KMS-11 (cell line): ENCODE measurements around the gene ATF7.

Source experiments
- H2AFZ ChIP-seq: fragments of 200-600 bp; sonication (generic); 2 replicates; pipeline ENCODE4 v1.6.1; 2016; ENCODE audit warnings: antibody characterized with exemption, mixed run types, low read depth
- H3K27ac ChIP-seq: fragments of 200-600 bp; sonication (generic); 2 replicates; pipeline ENCODE4 v1.6.1; 2016; ENCODE audit warnings: mild to moderate bottlenecking, mixed run types
- H3K27me3 ChIP-seq: fragments of 200-600 bp; sonication (generic); 2 replicates; pipeline ENCODE4 v1.6.1; 2017; ENCODE audit warnings: mild to moderate bottlenecking, low read depth, mixed run types, moderate library complexity; ENCODE audit not compliant: insufficient read depth
- H3K36me3 ChIP-seq: fragments of 200-600 bp; sonication (generic); 2 replicates; pipeline ENCODE4 v1.6.1; 2017; ENCODE audit warnings: mild to moderate bottlenecking, mixed run types; ENCODE audit not compliant: insufficient read depth
- H3K4me1 ChIP-seq: fragments of 200-600 bp; sonication (generic); 2 replicates; pipeline ENCODE4 v1.6.1; 2016; ENCODE audit warnings: mild to moderate bottlenecking, low read depth, mixed run types; ENCODE audit not compliant: poor library complexity, severe bottlenecking
- H3K4me2 ChIP-seq: fragments of 200-600 bp; sonication (generic); 2 replicates; pipeline ENCODE4 v1.7.0; 2016; ENCODE audit warnings: mild to moderate bottlenecking, mixed run types
- H3K4me3 ChIP-seq: fragments of 200-600 bp; sonication (generic); IDR thresholded peaks from 2 replicates; pipeline ENCODE4 v1.6.1; 2017; ENCODE audit warnings: low read depth, low read length, mixed read lengths; ENCODE audit not compliant: insufficient read depth
- H3K79me2 ChIP-seq: fragments of 200-600 bp; sonication (generic); 2 replicates; pipeline ENCODE4 v1.6.1; 2016; ENCODE audit warnings: low read depth, mixed run types; ENCODE audit not compliant: insufficient read depth
- H3K9ac ChIP-seq: fragments of 200-600 bp; sonication (generic); 2 replicates; pipeline ENCODE4 v1.6.1; 2016; ENCODE audit warnings: mild to moderate bottlenecking, mixed run types
- H4K20me1 ChIP-seq: fragments of 200-600 bp; sonication (generic); 2 replicates; pipeline ENCODE4 v1.6.1; 2016; ENCODE audit warnings: mild to moderate bottlenecking, mixed run types; ENCODE audit not compliant: insufficient read depth
- TF ChIP-seq, protein P1 (sequence below): fragments of 200-600 bp; sonication (generic); conservative IDR thresholded peaks from 2 replicates; pipeline ENCODE4 v1.6.1; 2017; ENCODE audit warnings: low read depth, mild to moderate bottlenecking, antibody characterized with exemption, low read length, moderate library complexity, mixed read lengths

ATF7 gene

DNA sequence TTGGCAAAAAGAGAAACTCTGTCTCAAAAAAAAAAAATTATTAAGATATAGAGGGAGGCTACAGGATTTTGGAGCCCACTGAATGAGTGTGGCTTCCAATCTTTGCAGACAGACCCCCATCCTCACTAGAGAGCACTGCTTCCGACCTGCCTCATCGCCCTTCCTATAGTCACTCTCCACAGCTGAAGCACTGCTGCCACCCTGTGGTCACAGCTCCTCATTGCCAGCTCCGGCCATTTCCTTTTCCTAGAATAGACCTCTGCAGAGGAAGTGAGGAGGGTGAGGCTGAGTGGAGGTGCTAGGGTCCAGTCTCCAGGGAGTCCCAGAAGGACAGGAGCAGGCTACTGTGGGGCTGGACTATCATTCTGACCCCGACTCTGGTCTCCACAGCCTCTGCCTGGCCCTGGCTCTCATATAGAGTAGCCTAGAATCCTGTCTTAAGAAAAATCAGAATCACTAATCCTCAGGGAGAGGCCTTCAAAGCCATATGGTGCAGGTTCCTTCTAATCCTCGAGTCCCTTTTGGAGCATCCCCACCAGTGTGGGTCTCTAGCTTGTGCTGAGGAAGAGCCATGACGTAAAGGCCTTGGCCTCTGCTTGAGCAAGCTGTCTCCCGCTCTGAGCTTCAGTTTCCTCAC is 117.5 kb downstream of the ATF7 start:
- peak overlapping the region; percentile 4; the same call in 1 of the 2 replicates for H3K27ac ChIP-seq
- H2AFZ ChIP-seq = peak overlapping the region; percentile 40
- no peak overlapping the region for H3K9ac ChIP-seq
- peaks cover 11% of the 10 kb centered on the region for H3K4me1 ChIP-seq
- H4K20me1 ChIP-seq = no peaks in the 10 kb centered on the region
- TF ChIP-seq, protein P1, sequence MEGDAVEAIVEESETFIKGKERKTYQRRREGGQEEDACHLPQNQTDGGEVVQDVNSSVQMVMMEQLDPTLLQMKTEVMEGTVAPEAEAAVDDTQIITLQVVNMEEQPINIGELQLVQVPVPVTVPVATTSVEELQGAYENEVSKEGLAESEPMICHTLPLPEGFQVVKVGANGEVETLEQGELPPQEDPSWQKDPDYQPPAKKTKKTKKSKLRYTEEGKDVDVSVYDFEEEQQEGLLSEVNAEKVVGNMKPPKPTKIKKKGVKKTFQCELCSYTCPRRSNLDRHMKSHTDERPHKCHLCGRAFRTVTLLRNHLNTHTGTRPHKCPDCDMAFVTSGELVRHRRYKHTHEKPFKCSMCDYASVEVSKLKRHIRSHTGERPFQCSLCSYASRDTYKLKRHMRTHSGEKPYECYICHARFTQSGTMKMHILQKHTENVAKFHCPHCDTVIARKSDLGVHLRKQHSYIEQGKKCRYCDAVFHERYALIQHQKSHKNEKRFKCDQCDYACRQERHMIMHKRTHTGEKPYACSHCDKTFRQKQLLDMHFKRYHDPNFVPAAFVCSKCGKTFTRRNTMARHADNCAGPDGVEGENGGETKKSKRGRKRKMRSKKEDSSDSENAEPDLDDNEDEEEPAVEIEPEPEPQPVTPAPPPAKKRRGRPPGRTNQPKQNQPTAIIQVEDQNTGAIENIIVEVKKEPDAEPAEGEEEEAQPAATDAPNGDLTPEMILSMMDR = peak; percentile 100
- H3K27me3 ChIP-seq = no peaks in the 10 kb centered on the region
- H3K36me3 ChIP-seq = no peaks in the 10 kb centered on the region; the same call in 1 of the 2 replicates
- H3K79me2 ChIP-seq = 0 out of 2 replicates have a peak, but pooled peaks cover 1% of the 10 kb centered on the region
- peak overlapping the region; percentile 14; the same call in 1 of the 2 replicates for H3K4me2 ChIP-seq
- no peak overlapping the region for H3K4me3 ChIP-seq

DNA sequence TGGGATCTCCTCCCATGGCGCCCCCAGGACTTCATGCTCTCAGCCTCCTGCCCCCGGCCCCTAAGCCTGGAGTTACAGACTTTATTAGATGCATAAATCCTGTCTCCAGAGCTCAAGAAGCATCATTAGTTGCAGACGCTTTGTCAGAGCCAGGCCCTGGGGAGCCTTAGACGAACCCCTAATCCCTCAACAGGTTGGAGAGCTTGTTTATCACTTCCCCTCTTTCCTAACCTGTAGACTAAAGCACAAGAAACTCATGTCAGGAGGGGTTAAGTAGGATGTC is 118.6 kb downstream of the ATF7 start:
- TF ChIP-seq, protein P1 = no peak
- Histone ChIP-seq H3K27ac (no peak overlapping the region), H4K20me1 (no peaks in the 10 kb centered on the region), H3K4me2 (no peak overlapping the region), H3K27me3 (no peaks in the 10 kb centered on the region), H3K9ac (no peak overlapping the region), H3K4me3 (no peak overlapping the region), H3K79me2 (peaks cover 9% of the 10 kb centered on the region; the same call in 1 of the 2 replicates), H2AFZ (no peak overlapping the region), H3K36me3 (no peaks in the 10 kb centered on the region; the same call in 1 of the 2 replicates), H3K4me1 (peaks cover 12% of the 10 kb centered on the region)

GRCh38 chr12:53506881-53507602 is 119.1 kb downstream of the ATF7 start, which contains the start of gene NPFF:
Gene NPFF, minus strand, starts transcription at chr12:53507484. Its CDS starts 10 bp downstream, at chr12:53507474.
- Histone ChIP-seq H3K79me2 (peaks cover 14% of the 10 kb centered on the region), H3K27ac (no peak within 1 kb of the TSS), H3K4me3 (no peak within 1 kb of the TSS), H3K36me3 (no peaks in the 10 kb centered on the region; the same call in 1 of the 2 replicates), H3K4me1 (peaks cover 17% of the 10 kb centered on the region), H3K27me3 (no peaks in the 10 kb centered on the region), H3K4me2 (0 out of 2 replicates have a peak within 1 kb of the TSS, but pooled peaks have one; percentile 14), H3K9ac (no peak within 1 kb of the TSS), H2AFZ (peak within 1 kb of the TSS; percentile 40; the same call in 1 of the 2 replicates), H4K20me1 (no peaks in the 10 kb centered on the region)
- TF ChIP-seq, protein P1 = no peak

DNA sequence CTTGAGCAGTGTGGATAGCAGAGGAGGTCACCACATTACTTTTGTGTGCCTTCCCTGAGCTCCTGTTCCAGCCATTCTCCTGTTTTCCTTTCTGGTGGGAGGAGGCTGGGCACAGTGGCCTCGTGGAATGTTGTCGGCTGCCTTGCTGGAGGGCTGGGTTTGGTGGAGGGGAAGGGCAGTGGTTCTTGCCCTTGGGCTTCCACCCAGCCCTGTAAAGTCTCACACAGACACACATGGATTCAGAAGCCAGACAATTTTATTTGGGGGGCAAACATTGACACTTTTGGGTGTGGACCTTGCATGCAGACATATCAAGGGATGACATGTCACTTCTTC is 119.8 kb downstream of the ATF7 start:
- H3K79me2 ChIP-seq = peaks cover 21% of the 10 kb centered on the region
- no peak overlapping the region for H2AFZ ChIP-seq
- H3K36me3 ChIP-seq = no peaks in the 10 kb centered on the region; the same call in 1 of the 2 replicates
- no peak overlapping the region for H3K4me2 ChIP-seq
- H3K27ac ChIP-seq = no peak overlapping the region
- TF ChIP-seq, protein P1 = no peak
- H3K27me3 ChIP-seq = no peaks in the 10 kb centered on the region
- peaks cover 22% of the 10 kb centered on the region for H3K4me1 ChIP-seq
- H3K9ac ChIP-seq = no peak overlapping the region
- no peaks in the 10 kb centered on the region for H4K20me1 ChIP-seq
- no peak overlapping the region for H3K4me3 ChIP-seq
